CD4-positive, alpha-beta T cell treated with Interleukin-10 for 1 hour (primary cell): ENCODE data around the gene MACROD2.

Experiments used
- DNase-seq: peaks from one replicate; pipeline ENCODE4 v3.0.0-alpha.2; 2020

Gene MACROD2

DNA sequence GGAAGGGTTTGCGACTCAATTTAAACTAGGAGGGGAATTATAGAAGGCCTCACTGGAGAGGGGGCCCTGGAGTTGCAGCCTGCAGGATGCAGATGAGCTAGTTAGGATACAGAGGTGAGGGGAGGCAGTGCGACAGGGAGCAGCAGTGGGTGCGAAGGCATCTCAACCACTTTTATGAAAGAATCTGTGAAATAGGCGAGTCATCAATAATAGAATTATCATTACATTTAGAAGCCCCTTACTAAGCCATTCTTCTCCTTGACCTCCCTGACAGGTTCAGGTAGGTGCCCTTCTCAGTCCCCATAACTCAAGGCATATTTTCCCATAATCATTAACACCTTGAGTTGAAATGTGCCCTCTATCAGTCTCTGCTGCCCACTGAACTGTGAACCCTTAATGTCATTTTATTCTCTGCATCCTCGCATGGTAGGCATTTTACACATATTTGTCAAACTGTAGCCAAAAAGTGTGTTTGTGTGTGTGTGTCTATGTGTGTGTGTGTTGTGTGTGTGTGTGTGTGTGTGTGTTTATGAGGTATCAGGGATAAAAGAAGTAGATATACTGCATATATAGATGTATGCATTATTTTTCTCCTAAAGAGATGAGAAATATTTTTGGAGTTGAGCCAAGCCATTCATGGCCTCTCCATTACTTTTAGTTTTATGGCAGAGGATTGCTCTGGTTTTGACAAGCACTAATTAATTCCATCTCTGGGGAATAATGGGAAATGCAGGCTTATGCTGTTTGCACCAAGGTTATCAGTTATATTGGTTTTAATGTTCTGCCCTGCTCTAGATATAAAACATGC lies 1679.1 kb downstream of the MACROD2 start:
- DNase-seq = no peak

GRCh38 chr20:15675061-15675514 lies 1679.8 kb downstream of the MACROD2 start:
- no peak for DNase-seq

GRCh38 chr20:15675813-15676484 lies 1680.6 kb downstream of the MACROD2 start:
- no peak for DNase-seq

- DNase-seq = no peak
Measured at GRCh38 chr20:15676815-15677214, 1681.5 kb downstream of the MACROD2 start.

GRCh38 chr20:15682690-15683089 lies 1687.4 kb downstream of the MACROD2 start:
- DNase-seq = no peak

DNA sequence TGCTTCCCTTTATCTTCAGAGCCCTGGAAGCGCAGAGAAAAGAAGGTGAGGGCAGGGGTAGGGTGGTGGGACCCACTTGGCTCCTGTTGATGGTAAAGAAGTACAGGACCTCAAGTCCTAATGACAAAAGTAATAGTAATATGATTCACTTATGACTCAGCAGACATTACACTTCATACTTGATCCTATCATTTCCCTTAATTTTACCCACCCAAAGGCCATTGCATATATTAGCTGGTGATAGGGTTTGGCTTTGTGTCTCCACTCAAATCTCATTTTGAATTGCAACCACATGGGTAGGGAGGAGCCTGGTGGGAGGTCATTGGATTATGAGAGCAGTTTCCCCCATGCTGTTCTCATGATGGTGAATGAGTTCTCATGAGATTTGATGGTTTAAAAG lies 1697.3 kb downstream of the MACROD2 start:
- no peak for DNase-seq

GRCh38 chr20:15699431-15700146 lies 1704.3 kb downstream of the MACROD2 start:
- DNase-seq = no peak

- no peak for DNase-seq
Measured at GRCh38 chr20:15700147-15700765, 1704.9 kb downstream of the MACROD2 start.

GRCh38 chr20:15702161-15702560 lies 1706.8 kb downstream of the MACROD2 start:
- DNase-seq = no peak

DNA sequence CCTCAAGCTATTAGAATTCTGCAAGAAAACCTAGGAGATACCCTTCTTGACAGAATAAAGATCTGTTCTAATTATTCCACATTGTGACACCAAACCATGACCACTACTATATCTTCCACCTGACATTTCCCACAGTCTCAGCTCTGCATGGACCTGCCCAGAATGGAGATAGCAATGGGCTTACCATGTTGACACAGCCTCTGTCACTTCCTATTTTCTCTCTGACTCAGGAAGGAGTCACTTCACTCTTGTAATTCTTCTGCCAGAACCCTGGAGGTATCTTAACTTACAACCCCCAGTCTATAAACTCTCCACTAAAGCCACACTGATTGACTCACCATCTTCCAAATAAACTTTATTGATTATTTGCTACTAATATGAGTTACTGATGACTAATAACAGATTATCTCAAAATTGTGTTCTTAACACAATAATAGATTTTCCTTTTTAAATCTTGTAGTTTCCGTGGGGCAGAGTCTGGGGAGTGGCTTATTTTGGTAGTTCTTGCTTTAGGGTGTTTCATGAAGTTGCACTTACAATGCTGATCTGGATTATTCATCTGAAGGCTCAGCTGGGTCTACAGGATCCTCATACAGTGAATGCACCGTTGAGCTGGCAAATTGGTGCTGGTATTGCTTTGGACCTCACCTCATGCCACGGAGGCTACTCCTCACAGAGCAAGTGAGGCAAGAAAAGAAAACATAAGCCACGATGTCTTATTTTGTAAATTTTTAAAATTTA lies 1708.0 kb downstream of the MACROD2 start:
- no peak for DNase-seq

GRCh38 chr20:15705975-15706374 lies 1710.7 kb downstream of the MACROD2 start:
- DNase-seq = no peak

GRCh38 chr20:15706719-15707118 lies 1711.4 kb downstream of the MACROD2 start:
- no peak for DNase-seq

- peak; percentile 10 for DNase-seq
Measured at GRCh38 chr20:15708984-15709598, 1713.8 kb downstream of the MACROD2 start.

DNA sequence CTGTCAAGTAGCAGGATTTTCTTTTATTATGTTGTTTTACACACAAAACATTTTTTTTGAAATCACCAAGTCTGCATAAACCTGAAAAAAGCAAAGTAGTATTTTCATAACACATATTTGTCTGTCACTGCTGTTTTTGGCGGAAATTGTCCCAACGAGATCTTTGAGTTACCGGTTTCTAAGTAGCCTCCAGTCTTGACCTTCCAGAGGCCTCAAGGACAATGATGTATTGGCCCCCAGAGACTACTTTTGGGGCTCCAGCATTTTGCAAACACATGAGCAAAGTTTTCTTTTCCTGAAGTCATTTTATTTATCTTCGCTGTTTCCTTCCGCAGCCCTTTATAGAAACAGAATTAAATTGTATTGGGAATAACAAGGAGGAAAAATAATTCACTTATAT lies 1715.3 kb downstream of the MACROD2 start:
- DNase-seq = no peak

DNA sequence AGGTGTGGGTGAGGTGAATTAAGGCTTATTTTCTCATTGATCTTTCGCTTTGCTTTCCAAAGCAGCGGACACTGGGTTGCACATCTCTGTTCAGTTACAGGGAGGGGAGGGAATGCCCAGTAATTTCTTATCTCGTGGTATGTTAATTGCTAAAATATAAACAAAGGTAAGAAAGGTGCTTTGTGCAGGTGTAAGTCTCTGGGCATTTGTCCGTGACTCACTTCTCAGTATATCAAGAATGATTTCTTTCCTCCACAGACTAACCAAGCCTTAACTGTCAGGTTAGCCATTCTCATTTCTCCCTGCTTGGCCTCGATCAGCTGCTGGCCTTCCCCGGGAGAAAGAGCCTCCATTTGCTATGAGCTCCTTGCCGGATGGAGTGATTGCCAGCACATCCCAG lies 1715.9 kb downstream of the MACROD2 start:
- no peak for DNase-seq

- DNase-seq = no peak
Measured at GRCh38 chr20:15716256-15716655, 1720.9 kb downstream of the MACROD2 start.

GRCh38 chr20:15726416-15726815 lies 1731.1 kb downstream of the MACROD2 start:
- no peak for DNase-seq

GRCh38 chr20:15734052-15734451 lies 1738.7 kb downstream of the MACROD2 start:
- DNase-seq = no peak

DNA sequence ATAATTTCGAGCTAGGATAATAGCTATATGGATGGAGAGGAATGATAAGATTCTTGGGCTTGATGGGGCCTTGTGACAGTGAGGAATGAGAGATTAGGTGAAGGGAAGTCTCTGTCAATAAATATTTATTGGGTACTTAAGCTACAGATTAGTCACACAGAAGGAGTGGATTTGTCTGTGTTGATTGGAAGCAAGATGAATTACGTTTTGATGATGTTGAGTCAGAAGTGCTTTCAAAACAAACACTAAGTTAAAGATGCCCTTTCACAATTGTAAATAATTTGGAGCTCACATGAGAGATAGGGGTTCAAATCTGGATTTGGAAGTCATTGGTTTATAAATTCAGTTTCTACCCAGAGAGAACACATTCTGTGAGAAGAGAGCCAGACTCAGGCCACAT lies 1743.7 kb downstream of the MACROD2 start:
- no peak for DNase-seq

DNA sequence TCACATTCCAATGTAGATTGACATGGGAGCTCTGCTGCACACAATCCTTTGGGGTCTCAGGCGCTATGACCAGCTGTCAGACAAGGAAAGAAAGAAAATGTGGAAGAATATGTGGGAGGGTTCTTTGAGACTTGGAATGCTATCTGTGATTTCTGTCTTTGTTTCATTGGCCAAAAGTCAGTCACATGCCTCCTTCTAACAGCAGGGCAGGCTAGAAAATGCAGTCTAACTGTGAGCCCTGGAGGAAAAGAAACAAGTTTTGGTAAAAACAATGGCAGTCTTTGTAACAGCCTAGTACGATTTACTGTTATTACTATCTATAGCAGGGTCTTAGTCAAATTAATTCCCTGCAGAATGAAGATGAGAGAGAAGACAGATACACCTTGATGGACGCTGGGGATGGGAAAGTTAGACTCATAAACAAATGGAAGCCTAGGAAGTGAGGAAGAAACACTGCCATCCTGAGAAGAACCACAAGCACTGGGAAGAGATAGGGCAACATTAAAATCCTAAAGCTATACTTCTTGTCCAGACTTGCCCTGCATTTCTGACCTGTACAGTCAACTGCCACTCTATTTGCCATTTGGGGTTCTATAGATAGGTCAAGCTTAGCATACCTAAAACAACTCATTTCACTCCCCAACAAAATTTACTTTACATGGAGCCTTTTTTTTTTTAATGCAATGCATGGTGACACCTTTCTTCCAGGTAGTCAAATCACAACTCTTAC lies 1744.9 kb downstream of the MACROD2 start:
- DNase-seq = no peak

- no peak for DNase-seq
Measured at GRCh38 chr20:15742087-15742486, 1746.8 kb downstream of the MACROD2 start.
